ENCODE results near the gene NDUFA7.

DNA sequence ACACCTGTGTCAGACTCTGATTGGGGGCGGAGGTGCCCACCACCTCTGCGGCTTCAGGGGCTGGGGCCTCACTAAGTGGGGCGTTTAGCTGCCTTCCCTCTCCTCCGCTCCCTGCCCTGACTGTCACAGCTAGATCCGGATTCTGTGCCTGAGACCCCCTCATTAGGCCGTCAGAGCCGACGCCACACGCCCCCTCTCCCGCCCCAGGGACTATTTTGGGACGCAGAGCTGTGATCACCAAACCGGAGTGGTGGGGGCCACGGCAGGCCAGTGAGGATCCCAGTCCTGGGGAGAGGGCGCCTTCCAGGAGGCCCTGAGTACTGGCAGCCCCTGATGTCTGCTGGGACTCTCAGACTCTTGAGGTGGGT is 21.1 kb upstream of the NDUFA7 start:
- TF ChIP-seq CTCF (IDR thresholded peaks at IDR 0.05) (no peak), EZH2 (IDR thresholded peaks at IDR 0.05; ENCODE audit: borderline replicate concordance, insufficient read depth, low read depth, low read length, poor library complexity, severe bottlenecking) (peak; percentile 25)
